Mesenchymal stem cell (in vitro differentiated cells and primary cell): ENCODE results near the gene SHD.
A peak's percentile ranks its signal among the peaks of the same experiment; 100 is the strongest.

Source experiments
- DNase-seq: peaks from one replicate; pipeline ENCODE4 v3.0.0-alpha.2; 2013
- H2AFZ ChIP-seq: one replicate; pipeline ENCODE4 v1.6.1; 2013; ENCODE audit warnings: low read depth, mild to moderate bottlenecking, control low read depth, inconsistent platforms, low read length, moderate library complexity
- H2AK5ac ChIP-seq: 2 replicates; pipeline ENCODE4 v1.6.1; 2013; ENCODE audit warnings: low read length, moderate library complexity, mild to moderate bottlenecking, inconsistent platforms; ENCODE audit not compliant: severe bottlenecking
- H2BK120ac ChIP-seq: one replicate; pipeline ENCODE4 v1.6.1; 2013; ENCODE audit warnings: low read depth, mild to moderate bottlenecking, inconsistent platforms, low read length, moderate library complexity
- H2BK12ac ChIP-seq, 2 experiments: one replicate each; pipeline ENCODE4 v1.6.1; 2013; ENCODE audit warnings: inconsistent platforms in 2 of 2, low read length in 2 of 2, mild to moderate bottlenecking in 2 of 2, moderate library complexity in 2 of 2, control low read depth in 1 of 2
- H2BK15ac ChIP-seq: one replicate; pipeline ENCODE4 v1.6.1; 2013; ENCODE audit warnings: mild to moderate bottlenecking, low read depth, inconsistent platforms; ENCODE audit not compliant: poor library complexity, severe bottlenecking
- H2BK5ac ChIP-seq: 2 replicates; pipeline ENCODE4 v1.6.1; 2013; ENCODE audit warnings: low read depth, mild to moderate bottlenecking, low read length, control low read depth, inconsistent platforms; ENCODE audit not compliant: poor library complexity, severe bottlenecking
- H3K14ac ChIP-seq, 2 experiments: one replicate each; pipeline ENCODE4 v1.6.1; 2013; ENCODE audit warnings: inconsistent platforms in 2 of 2, low read length in 2 of 2, control low read depth in 1 of 2, mild to moderate bottlenecking in 1 of 2, moderate library complexity in 1 of 2
- H3K18ac ChIP-seq, 2 experiments: one replicate each; pipeline ENCODE4 v1.6.1; 2013; ENCODE audit warnings: inconsistent platforms in 2 of 2, low read length in 2 of 2, control low read depth in 1 of 2, low read depth in 1 of 2, mild to moderate bottlenecking in 1 of 2
- H3K23ac ChIP-seq, 2 experiments: one replicate each; pipeline ENCODE4 v1.6.1; 2013; ENCODE audit warnings: inconsistent platforms in 2 of 2, low read length in 2 of 2, mild to moderate bottlenecking in 2 of 2, moderate library complexity in 2 of 2, control low read depth in 1 of 2
- H3K27ac ChIP-seq: 2 replicates; pipeline ENCODE4 v1.5.1; 2013; ENCODE audit warnings: mild to moderate bottlenecking, moderate library complexity, low read length, control low read depth, inconsistent platforms; ENCODE audit not compliant: poor library complexity, severe bottlenecking
- H3K27me3 ChIP-seq, 2 experiments: 2 replicates each; pipeline versions ENCODE4 v1.6.1 to v1.7.0; 2013; ENCODE audit warnings: low read length in 2 of 2, mild to moderate bottlenecking in 2 of 2, moderate library complexity in 2 of 2, control low read depth in 1 of 2, inconsistent platforms in 1 of 2; ENCODE audit not compliant: control insufficient read depth in 1 of 2, insufficient read depth in 1 of 2
- H3K36me3 ChIP-seq, 2 experiments: 2 replicates each; pipeline versions ENCODE4 v1.6.1 to v1.7.0; 2013; ENCODE audit warnings: low read length in 2 of 2, control low read depth in 1 of 2, inconsistent platforms in 1 of 2, low read depth in 1 of 2, mild to moderate bottlenecking in 1 of 2; ENCODE audit not compliant: insufficient read depth in 2 of 2, control insufficient read depth in 1 of 2
- H3K4ac ChIP-seq, 2 experiments: one replicate each; pipeline ENCODE4 v1.6.1; 2013; ENCODE audit warnings: inconsistent platforms in 2 of 2, low read length in 2 of 2, mild to moderate bottlenecking in 2 of 2, moderate library complexity in 2 of 2, control low read depth in 1 of 2, low read depth in 1 of 2
- H3K4me1 ChIP-seq: 2 replicates; pipeline ENCODE4 v1.6.1; 2013; ENCODE audit warnings: low read depth, low read length, control low read depth; ENCODE audit not compliant: control insufficient read depth, insufficient read depth
- H3K4me2 ChIP-seq: 2 replicates; pipeline ENCODE4 v1.6.1; 2013; ENCODE audit warnings: low read length, mild to moderate bottlenecking, inconsistent platforms; ENCODE audit not compliant: poor library complexity, severe bottlenecking
- H3K4me3 ChIP-seq, 2 experiments: 2 replicates each; pipeline versions ENCODE4 v1.5.1 to v1.7.0; 2013; ENCODE audit warnings: low read length in 2 of 2, mild to moderate bottlenecking in 2 of 2, control low read depth in 1 of 2, low read depth in 1 of 2; ENCODE audit not compliant: insufficient read depth in 1 of 2
- H3K79me1 ChIP-seq: replicated peaks from 2 replicates; pipeline ENCODE4 v1.6.1; 2013; ENCODE audit warnings: mild to moderate bottlenecking, control low read depth, low read length, inconsistent platforms; ENCODE audit not compliant: poor library complexity, severe bottlenecking
- H3K9ac ChIP-seq: 2 replicates; pipeline ENCODE4 v1.7.0; 2013; ENCODE audit warnings: mild to moderate bottlenecking, low read length, moderate library complexity
- H3K9me3 ChIP-seq: 2 replicates; pipeline ENCODE4 v1.7.0; 2013; ENCODE audit warnings: mild to moderate bottlenecking, low read length; ENCODE audit not compliant: control insufficient read depth
- H4K8ac ChIP-seq: one replicate; pipeline ENCODE4 v1.6.1; 2013; ENCODE audit warnings: inconsistent platforms, mild to moderate bottlenecking, low read length, moderate library complexity
- H4K91ac ChIP-seq: one replicate; pipeline ENCODE4 v1.6.1; 2013; ENCODE audit warnings: mild to moderate bottlenecking, low read length, inconsistent platforms
- WGBS: methylation state at CpG from one replicate; pipeline ENCODE4 v1.1.7; 2013; ENCODE audit warnings: mixed read lengths; 5-methylcytosine and 5-hydroxymethylcytosine counted together

The SHD gene

DNA sequence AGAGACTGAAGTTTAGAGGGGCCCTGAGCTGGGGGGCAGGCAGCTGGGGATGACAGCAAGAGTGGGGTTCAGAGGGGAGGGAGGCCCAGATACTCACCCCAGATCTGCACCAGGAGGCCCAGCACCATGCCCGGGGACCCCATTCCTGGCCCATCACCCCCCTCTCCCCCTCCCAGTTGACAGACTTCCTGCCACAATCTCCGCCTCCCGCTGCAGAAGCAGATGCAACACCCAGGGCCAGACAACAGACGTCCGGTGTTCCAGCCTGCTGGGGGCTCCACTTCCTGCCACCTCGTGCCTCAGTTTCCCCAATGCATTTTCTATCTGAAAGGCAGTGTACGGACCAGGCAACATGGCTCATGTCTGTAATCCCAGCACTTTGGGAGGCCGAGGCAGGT, 23.2 kb downstream of the SHD start, which contains the start of gene TMIGD2:
TMIGD2 (minus strand) TSS at position 147 of the 398 bp plus-strand sequence; CDS start at position 143, 4 bp downstream.
- H2BK15ac ChIP-seq: peak within 1 kb of the TSS; percentile 48
- H4K8ac ChIP-seq: no peak within 1 kb of the TSS
- no peak for DNase-seq
- H3K23ac ChIP-seq: no peak within 1 kb of the TSS
- no peaks in the 10 kb centered on the region for H3K9me3 ChIP-seq
- peaks cover 13% of the 10 kb centered on the region for H3K4me1 ChIP-seq
- H3K4me3 ChIP-seq: no peak within 1 kb of the TSS
- no peak within 1 kb of the TSS for H3K18ac ChIP-seq
- H3K4ac ChIP-seq: no peak within 1 kb of the TSS
- peaks cover 0 to 10% of the 10 kb centered on the region in 2 experiments for H3K36me3 ChIP-seq
- H3K27ac ChIP-seq: no peak within 1 kb of the TSS
- H3K27me3 ChIP-seq: peaks cover 0 to 28% of the 10 kb centered on the region in 2 experiments
- no peak within 1 kb of the TSS for H2AK5ac ChIP-seq
- no peak within 1 kb of the TSS for H3K9ac ChIP-seq
- H2BK12ac ChIP-seq: no peak within 1 kb of the TSS
- H2BK5ac ChIP-seq: no peak within 1 kb of the TSS
- no peaks in the 10 kb centered on the region for H3K79me1 ChIP-seq
- no peak within 1 kb of the TSS for H2BK120ac ChIP-seq
- peak within 1 kb of the TSS; percentile 27 for H4K91ac ChIP-seq
- no peak within 1 kb of the TSS for H2AFZ ChIP-seq
- H3K4me2 ChIP-seq: no peak within 1 kb of the TSS
- 67% methylated on average over 8 of the region's 8 CpGs for WGBS
- H3K14ac ChIP-seq: no peak within 1 kb of the TSS

DNA sequence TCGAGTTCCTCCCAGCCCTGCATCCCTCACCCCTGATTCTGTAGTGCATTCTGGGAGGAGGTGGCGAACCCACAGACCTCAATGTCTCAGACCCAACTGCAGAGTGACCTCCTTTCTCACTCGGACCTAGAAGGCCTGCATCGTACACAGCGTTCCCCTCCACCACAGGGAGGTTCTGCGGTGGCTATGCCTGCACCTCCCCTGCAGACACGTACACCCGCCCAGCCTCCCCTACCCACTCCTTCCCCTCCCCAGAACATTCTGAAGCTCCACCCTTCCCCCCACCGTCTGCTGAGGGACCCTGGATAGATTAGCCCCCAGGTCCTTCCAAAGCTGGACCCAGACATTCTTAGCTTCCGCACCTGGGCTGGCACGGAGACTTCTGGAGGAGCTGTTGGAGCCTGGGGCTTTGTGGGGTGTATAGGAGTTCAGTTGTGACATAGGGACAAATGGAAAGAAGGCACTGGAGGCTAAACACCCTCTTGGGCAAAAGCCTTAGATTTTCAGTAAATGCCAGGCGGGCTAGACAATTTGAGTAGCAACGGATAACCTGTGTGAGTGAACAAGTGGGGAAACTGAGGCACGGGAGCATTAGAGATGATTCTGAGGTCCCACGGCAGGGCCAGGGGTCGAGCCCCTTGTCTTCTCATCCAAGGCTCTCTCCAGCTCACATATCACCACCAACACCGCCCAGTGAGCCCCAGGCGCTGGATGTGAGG, 24.9 kb downstream of the SHD start:
- Histone ChIP-seq H3K9me3 (no peaks in the 10 kb centered on the region), H3K9ac (no peak overlapping the region), H2BK120ac (no peak overlapping the region), H2AK5ac (no peak overlapping the region), H3K4me1 (peaks cover 11% of the 10 kb centered on the region), H2AFZ (peak overlapping the region; percentile 90), H2BK12ac (no peak overlapping the region), H3K23ac (no peak overlapping the region), H2BK5ac (no peak overlapping the region), H3K27me3 (peaks cover 0 to 19% of the 10 kb centered on the region in 2 experiments), H3K18ac (peak overlapping the region in 1 of 2 experiments; percentile 52), H4K8ac (peak overlapping the region; percentile 37), H3K36me3 (peaks cover 0 to 19% of the 10 kb centered on the region in 2 experiments), H3K27ac (no peak overlapping the region), H3K4me3 (no peak overlapping the region), H3K79me1 (no peaks in the 10 kb centered on the region), H4K91ac (no peak overlapping the region), H3K4ac (no peak overlapping the region), H3K4me2 (peak overlapping the region; percentile 70), H3K14ac (no peak overlapping the region), H2BK15ac (peak overlapping the region; percentile 52)
- WGBS: 59% methylated on average over 18 of the region's 18 CpGs
- DNase-seq: no peak

DNA sequence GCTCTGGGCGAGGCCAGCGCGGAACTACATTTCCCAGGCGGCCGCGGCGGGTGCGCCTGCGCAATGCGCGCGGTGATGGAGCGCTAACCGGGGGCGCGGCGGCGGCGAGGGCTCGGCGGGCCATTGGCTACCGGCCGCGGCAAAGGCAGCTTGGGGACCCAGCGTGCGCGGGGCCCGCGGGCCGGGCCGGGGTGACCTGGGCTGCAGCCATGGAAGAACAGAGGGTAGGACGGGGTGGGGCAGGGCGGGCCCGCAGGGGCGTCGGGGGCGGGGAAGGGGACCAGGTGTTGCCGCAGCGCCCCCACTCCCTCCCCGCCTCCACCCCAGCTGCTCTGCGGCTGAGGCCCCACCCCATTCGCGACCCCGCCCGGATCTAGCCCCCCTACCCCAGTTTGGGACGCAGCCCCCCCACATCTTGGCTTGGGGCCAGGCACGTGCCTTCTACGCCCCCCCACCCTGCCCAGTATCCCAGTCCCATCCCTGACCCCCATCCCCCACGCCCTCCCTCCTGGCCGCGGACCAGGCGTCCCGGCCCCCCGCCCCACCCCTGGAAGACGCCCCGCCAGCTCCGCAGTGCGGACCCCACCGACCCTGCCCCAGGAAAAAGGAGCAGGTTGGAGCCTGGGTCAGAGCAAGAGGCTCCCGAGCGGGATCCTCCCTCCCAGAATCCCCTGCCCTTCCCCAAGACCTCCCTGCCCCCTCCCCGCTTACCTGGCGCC, 25.6 kb downstream of the SHD start, which contains the start of gene FSD1:
FSD1 (plus strand) TSS at position 61 of the 719 bp plus-strand sequence; CDS start at position 210, 149 bp downstream.
- Histone ChIP-seq H3K9me3 (no peaks in the 10 kb centered on the region), H3K79me1 (no peaks in the 10 kb centered on the region), H3K27me3 (peaks cover 0 to 19% of the 10 kb centered on the region in 2 experiments), H3K4me1 (peaks cover 11% of the 10 kb centered on the region), H3K4ac (no peak within 1 kb of the TSS), H2AFZ (peak within 1 kb of the TSS; percentile 90), H2BK120ac (no peak within 1 kb of the TSS), H3K9ac (no peak within 1 kb of the TSS), H3K27ac (no peak within 1 kb of the TSS), H3K36me3 (peaks cover 0 to 19% of the 10 kb centered on the region in 2 experiments), H2BK15ac (peak within 1 kb of the TSS; percentile 52), H3K18ac (peak within 1 kb of the TSS; percentile 52 to 54), H3K14ac (no peak within 1 kb of the TSS), H3K4me3 (peak within 1 kb of the TSS in 1 of 2 experiments; percentile 69), H3K23ac (no peak within 1 kb of the TSS), H4K91ac (no peak within 1 kb of the TSS), H4K8ac (peak within 1 kb of the TSS; percentile 37), H3K4me2 (peak within 1 kb of the TSS; percentile 70), H2AK5ac (no peak within 1 kb of the TSS), H2BK5ac (no peak within 1 kb of the TSS), H2BK12ac (no peak within 1 kb of the TSS)
- peak; percentile 28 for DNase-seq
- 6% methylated on average over 38 of the region's 63 CpGs for whole genome bisulfite sequencing

DNA sequence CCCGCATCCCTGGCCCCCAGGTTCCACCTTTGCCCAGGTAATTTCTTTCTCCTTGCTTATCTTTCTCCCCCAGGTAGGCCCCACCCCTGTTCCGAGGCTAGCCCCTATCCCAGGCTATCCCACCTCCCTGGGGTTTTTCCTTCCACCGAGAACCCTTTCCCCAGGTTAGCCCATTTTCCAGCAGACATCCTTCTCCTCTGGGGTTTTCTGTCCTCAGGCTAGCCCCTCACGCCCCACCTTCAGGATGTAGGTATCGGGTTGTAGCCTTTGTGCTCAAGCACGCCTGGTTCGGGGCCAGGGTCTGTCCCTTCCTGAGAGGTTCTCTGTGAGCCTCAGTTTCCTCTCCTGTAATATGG, 26.2 kb downstream of the SHD start:
- no peak overlapping the region for H3K4me2 ChIP-seq
- H3K4ac ChIP-seq: no peak overlapping the region
- no peak overlapping the region for H2BK15ac ChIP-seq
- WGBS: 87% methylated on average over 7 of the region's 7 CpGs
- peaks cover 11% of the 10 kb centered on the region for H3K4me1 ChIP-seq
- H3K9ac ChIP-seq: no peak overlapping the region
- no peak for DNase-seq
- H3K14ac ChIP-seq: no peak overlapping the region
- no peak overlapping the region for H3K18ac ChIP-seq
- no peak overlapping the region for H2BK120ac ChIP-seq
- no peaks in the 10 kb centered on the region for H3K79me1 ChIP-seq
- no peak overlapping the region for H2BK12ac ChIP-seq
- no peak overlapping the region for H2BK5ac ChIP-seq
- no peak overlapping the region for H2AK5ac ChIP-seq
- H4K91ac ChIP-seq: no peak overlapping the region
- no peak overlapping the region for H3K23ac ChIP-seq
- no peak overlapping the region for H3K4me3 ChIP-seq
- peaks cover 0 to 19% of the 10 kb centered on the region in 2 experiments for H3K27me3 ChIP-seq
- H3K9me3 ChIP-seq: no peaks in the 10 kb centered on the region
- H4K8ac ChIP-seq: no peak overlapping the region
- no peak overlapping the region for H3K27ac ChIP-seq
- H3K36me3 ChIP-seq: peaks cover 0 to 21% of the 10 kb centered on the region in 2 experiments
- no peak overlapping the region for H2AFZ ChIP-seq
